ENCODE measurements around the gene SLC6A18.
A peak's percentile ranks its signal among the peaks of the same experiment; 100 is the strongest.
"Not testable (repeated sequence)": the region's sequence is repeated elsewhere in the genome, so short reads cannot be mapped to it uniquely, and the experiment has no call there.

Gene SLC6A18

DNA sequence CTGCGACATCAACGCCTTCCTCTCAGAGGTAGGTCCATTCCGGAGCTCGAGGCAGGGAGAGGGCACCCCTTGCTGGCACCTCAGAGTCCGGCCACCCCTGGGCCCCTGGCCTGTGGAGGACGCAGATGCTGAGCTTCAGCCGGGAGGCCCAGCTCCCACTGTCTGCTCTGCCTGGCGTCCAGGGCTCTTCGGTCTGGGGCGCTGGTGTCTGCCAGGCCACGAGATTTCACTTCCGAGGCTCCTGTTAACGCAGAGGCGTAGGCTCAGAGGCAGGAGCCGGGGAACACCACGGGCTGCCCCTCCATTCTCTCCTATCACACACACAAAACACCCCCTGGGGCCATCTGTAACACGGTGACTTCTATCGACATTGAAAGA is 8.3 kb upstream of the SLC6A18 start:
- DNase-seq, result no peak

DNA sequence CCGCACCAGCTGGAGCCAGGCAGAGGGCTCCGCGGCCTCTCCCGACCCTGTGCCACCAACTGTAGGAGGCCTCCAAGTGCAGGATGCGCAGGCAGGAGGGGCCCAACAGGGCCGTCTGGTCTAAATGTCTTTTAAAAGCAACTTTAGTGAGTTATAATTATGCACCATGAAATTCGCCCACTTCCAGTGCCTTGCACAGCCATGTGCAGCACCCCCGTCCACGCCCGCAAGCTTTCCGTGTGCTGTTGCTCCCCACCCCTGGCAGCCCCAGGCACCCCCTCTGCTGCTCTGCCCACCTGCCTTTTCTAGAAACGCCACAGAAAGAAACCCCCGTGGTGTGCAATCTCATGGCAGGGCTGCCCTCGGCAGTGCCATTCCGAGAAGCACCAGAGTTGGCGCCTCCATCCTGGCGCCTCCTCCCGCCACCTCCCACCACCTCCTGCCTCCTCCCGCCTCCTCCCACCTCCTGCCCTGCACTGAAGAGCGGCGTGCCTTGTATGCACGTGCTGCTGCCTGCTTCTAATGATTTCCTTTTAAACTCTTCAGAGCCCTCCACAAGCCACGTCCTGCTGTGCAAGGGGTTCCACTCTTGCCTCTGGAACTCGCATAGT is 7.5 kb upstream of the SLC6A18 start:
- peak; percentile 56 to 69 (median 59) for DNase-seq

- no peak for DNase-seq
These were observed 6.7 kb upstream of the SLC6A18 start for GRCh38 chr5:1218351-1219080.

DNA sequence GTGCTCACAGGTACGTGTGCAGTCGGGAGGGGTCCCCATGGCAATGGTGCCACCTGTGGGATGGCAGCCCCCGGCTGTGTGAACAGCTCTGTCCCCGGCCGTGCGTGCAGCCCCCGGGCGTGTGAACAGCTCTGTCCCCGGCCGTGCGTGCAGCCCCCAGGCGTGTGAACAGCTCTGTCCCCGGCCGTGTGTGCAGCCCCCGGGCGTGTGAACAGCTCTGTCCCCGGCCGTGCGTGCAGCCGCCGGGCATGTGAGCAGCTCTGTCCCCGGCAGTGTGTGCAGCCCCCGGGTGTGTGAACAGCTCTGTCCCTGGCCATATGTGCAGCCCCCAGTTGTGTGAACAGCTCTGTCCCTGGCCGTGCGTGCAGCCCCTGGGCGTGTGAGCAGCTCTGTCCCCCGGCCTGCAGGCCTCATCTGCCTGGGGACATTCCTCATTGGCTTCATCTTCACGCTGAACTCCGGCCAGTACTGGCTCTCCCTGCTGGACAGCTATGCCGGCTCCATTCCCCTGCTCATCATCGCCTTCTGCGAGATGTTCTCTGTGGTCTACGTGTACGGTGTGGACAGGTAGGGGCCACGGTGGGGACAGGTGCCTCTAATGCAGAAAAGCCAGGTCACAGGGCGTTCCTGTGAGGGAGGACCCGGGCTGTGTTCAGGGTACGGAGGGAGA is 5.9 kb upstream of the SLC6A18 start:
- no peak for DNase-seq

- no peak for DNase-seq
These were observed 5.4 kb upstream of the SLC6A18 start for GRCh38 chr5:1219768-1220100.

DNA sequence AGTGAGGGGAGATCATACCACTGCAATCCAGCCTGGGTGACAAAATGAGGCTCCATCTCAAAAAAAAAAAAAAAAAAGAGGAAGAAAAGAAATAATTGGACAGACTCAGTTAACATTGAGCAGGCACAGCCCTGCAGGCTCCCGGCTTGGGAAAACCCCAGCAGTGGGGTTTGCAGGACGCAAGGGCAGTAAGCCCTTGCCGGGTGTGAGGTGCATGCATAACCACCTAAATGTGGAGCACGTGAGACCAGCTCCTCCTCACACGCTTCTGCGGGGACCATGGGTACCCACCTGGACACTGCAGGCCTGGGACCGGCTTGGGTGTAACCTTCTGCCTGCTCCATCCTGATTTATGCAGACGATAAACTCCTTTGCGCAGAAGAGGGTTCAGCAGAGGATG is 4.8 kb upstream of the SLC6A18 start:
- no peak for DNase-seq

DNA sequence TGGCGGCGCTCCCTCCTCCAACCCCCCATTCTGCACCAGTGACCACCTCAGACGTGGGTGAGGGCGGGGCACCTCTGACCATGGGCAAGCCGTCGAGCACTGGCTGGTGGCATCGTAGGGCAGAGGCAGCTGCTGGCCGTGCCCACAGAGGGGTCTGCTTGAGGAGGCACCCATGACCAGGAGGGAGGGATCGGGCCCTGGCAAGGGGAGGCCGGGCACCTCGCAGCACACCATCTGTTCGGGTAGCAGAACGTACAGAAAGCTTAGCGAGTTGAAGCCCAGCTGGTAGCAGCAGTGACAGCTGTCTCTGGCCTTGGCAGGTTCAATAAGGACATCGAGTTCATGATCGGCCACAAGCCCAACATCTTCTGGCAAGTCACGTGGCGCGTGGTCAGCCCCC is 4.3 kb upstream of the SLC6A18 start:
- DNase-seq, result no peak

DNA sequence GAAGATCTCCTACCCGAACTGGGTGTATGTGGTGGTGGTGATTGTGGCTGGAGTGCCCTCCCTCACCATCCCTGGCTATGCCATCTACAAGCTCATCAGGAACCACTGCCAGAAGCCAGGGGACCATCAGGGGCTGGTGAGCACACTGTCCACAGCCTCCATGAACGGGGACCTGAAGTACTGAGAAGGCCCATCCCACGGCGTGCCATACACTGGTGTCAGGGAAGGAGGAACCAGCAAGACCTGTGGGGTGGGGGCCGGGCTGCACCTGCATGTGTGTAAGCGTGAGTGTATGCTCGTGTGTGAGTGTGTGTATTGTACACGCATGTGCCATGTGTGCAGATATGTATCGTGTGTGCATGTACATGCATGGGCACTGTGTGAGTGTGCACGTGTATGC is 3.5 kb upstream of the SLC6A18 start:
- no peak for DNase-seq

DNA sequence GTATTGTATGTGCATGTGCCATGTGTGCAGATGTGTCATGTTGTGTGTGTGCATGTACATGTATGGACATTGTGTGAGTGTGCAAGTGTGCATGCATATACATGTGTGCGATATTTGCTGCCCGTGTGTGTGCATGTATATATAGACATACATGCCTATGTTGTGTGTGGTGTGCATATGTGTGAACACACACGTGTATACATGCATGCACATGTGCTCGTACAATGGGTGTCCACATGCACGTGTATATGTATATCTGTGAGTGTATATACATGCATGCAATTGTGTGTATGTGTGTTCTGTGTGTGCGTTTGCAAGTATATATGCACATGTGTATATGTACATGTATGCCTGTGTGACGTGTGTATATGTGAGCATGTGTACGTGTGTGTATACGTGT is 3.0 kb upstream of the SLC6A18 start:
- no peak for DNase-seq

DNA sequence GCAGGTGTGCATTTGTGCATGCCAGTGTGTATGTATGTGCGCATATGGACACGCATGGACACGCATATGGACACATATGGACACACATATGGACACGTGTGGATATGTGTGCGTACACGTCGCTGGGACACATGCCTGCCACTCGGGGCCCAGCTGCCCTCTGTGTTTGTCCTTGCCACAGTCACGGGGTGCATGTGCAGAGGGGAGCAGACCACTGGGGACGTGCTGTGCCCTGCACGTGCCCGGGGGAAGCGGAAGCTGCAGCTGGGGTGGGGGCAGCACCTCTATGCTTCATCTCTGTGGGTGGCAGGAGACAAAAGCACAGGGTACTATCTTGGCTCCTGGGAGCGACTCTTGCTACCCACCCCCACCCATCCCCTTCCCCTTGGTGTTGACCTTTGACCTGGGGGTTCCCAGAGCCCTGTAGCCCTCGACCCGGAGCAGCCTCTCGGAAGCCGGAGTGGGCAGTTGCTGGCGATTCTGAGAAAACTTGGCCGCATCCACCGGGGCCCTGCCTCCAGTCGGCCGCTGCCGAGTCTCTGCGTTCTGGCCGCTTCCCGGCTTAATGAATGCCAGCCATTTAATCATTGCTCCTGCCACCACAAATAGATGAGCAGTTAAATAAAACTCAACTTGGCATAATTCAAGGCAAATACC is 2.4 kb upstream of the SLC6A18 start:
- DNase-seq, result no peak

- DNase-seq, result no peak
These were observed 1.9 kb upstream of the SLC6A18 start for GRCh38 chr5:1223278-1223670.

GRCh38 chr5:1224631-1225030 is 550 bp upstream of the SLC6A18 start:
- no peak for DNase-seq

DNA sequence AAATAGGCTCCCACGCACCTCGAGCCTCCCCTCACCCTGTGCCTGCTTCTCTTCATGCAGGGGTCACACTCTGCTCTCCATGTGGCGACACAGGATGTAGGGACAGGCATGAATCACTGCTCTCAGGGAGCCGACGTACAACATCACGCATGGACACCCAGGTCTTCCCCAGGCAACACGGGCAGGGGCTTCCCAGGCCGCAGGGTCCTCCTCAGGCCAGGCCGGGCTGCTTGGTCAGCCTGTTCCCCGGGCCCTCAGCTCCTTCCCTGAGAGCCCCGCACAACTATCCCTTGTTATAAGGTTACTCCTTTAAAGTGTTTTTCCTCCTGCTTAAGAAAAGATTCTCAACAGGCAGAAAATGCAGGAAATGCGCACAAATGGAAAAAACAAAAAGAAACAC is 1.1 kb downstream of the SLC6A18 start:
- no peak for DNase-seq

DNA sequence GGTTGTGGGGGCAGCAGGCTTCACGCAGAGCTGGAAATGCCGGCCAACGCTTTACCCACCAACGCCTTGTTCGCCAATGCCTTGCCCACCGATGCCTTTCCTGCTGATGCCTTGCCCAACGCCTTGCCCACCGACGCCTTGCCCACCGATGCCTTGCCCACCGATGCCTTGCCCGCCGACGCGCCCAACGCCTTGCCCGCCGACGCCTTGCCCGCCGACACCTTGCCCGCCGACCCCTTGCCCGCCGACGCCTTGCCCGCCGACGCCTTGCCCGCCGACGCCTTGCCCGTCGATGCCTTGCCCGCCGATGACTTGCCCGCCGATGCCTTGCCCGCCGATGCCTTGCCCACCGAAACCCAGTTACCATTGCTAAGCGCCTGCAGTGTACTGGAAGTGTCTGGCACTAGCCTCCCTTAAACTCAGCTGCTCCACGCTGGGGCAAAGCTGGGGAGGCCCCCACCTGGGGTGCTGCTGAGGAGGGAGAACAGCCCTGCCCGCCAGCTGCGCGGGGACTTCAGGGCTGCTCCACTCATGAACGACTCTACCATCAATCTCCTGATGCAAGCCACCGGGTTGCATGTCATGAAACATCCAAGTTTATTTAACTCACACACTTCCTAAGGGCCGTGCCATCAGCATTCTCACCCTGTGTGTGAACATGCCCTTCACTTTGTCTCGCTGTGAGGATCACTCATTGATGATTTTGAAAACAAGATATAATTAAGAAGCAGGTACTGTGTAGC is 1.8 kb downstream of the SLC6A18 start:
- no peak for DNase-seq

DNA sequence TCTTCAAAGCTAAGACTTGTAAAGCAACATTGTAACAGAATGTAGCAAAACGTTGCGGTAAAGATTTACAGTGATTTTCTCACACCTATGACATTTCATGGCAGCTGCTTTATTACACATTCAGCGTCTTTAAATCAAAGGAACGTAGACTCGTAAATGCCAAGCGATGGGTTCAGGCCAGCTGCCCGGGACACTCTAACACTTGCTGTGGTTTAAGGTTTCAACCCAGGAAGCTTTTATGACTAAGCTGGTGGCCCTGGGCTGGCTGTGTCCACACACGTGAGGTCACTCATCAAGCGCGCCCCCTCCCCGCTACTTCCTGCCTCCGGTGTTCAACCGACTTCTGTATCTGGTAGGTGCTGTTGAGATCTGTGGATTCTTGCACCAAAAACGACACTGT is 2.5 kb downstream of the SLC6A18 start:
- DNase-seq, result peak; percentile 39 to 78 (median 68)

- DNase-seq, result peak in 1 of 3 experiments; percentile 61
These were observed 2.9 kb downstream of the SLC6A18 start for GRCh38 chr5:1228120-1228519.

GRCh38 chr5:1229023-1229422 is 3.8 kb downstream of the SLC6A18 start:
- not testable (repeated sequence) for DNase-seq

GRCh38 chr5:1229822-1230221 is 4.6 kb downstream of the SLC6A18 start:
- DNase-seq, result peak in 1 of 3 experiments; percentile 25

- no peak for DNase-seq
These were observed 5.4 kb downstream of the SLC6A18 start for GRCh38 chr5:1230551-1230950.

- no peak for DNase-seq
These were observed 6.2 kb downstream of the SLC6A18 start for GRCh38 chr5:1231354-1231905.

DNA sequence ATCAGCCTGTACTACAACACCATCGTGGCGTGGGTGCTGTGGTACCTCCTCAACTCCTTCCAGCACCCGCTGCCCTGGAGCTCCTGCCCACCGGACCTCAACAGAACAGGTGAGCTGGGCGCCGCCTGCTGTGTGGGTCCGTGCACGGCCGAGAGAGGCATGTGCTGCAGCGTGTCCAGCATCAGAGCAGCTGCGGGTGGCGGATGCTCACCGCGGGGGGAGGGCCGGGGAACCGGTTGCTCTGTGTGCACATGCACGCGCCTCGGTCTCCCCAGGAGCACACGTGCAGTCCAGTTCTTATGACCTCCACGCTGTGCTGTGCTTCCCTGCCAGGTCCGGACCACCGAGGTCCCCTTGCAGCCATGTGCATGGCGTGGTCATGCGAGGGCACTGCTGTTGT is 7.6 kb downstream of the SLC6A18 start:
- DNase-seq, result peak in 1 of 3 experiments; percentile 46

GRCh38 chr5:1235379-1235778 is 10.2 kb downstream of the SLC6A18 start:
- DNase-seq, result no peak

DNA sequence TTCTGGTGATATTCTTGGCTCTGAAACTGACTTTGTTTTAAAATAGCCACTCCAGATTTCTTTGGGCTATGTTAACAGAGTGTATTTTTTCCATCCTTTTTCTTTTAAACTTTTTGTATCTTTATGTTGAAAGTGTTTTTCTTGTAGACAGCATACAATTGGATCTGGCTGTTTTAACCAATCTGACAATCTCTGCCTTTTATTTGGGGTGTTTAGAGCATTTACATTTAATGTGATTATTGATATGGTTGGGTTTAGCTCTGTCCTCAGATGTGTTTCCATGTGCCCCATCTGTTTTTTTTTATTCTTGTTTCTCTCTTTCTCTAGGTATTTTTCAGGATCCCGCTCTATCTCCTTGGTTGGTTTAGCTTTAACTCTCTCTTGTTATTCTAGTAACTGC is 10.7 kb downstream of the SLC6A18 start:
- DNase-seq, result no peak

Data from NCI-H1417 (cell line).